GM12801 (cell line): ENCODE results near the gene ZBTB48.

ENCODE experiments used
- CTCF ChIP-seq: IDR thresholded peaks from one replicate; pipeline ENCODE4 v1.5.1; 2011; ENCODE audit warnings: control low read depth; ENCODE audit not compliant: insufficient read length; ENCODE audit errors: extremely low read depth

ZBTB48 gene

GRCh38 chr1:6544831-6545230 is 35.0 kb upstream of the ZBTB48 start:
- no peak for TF ChIP-seq CTCF

GRCh38 chr1:6545276-6546112 is 34.3 kb upstream of the ZBTB48 start:
- no peak for TF ChIP-seq CTCF

- no peak for TF ChIP-seq CTCF
Measured at GRCh38 chr1:6546326-6546725, 33.5 kb upstream of the ZBTB48 start.

GRCh38 chr1:6547301-6547700 is 32.5 kb upstream of the ZBTB48 start:
- no peak for TF ChIP-seq CTCF

GRCh38 chr1:6554031-6554906 is 25.5 kb upstream of the ZBTB48 start, which contains the start of gene NOL9:
NOL9 (minus strand) TSS chr1:6554513; CDS start chr1:6554502, 11 bp downstream.
- TF ChIP-seq CTCF = peak; percentile 44

- TF ChIP-seq CTCF = no peak
Measured at GRCh38 chr1:6554907-6555778, 24.7 kb upstream of the ZBTB48 start, which contains the start of gene TAS1R1. TAS1R1 (plus strand) TSS chr1:6555307; CDS start chr1:6555374, 67 bp downstream.
